ENCODE measurements around the gene RFTN1. TPM values are rescaled to one million over a fixed set of nuclear protein-coding genes. Genes with fewer than 3 reads are reported as not detected.

The RFTN1 gene
- total RNA-seq, 1 donor from 2014 or later = 0.92 TPM

DNA sequence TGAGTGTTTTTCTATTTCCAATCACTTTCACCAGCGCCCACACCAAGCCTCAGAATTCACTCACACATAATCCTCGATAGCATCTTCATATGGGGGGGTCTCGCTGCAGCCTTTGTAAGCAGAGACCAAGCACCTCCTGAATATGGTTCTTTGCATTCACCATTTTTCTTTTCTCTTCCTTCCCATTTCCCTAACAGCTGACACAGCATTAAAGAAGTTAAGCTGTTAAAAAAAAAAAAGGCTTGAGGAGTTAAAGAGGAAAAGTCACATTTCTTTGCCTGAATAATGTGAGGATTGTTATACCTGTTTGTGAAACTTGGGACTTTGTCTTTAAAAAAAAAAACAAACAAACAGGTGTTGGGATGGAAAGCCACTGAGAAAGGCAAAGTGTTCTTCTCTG, 41.6 kb downstream of the RFTN1 start:
- Mint-ChIP-seq H3K27ac (no peak overlapping the region), H3K27me3 (ENCODE audit: insufficient read depth, low read depth) (no peaks in the 10 kb centered on the region)
- TF ChIP-seq, protein P1, sequence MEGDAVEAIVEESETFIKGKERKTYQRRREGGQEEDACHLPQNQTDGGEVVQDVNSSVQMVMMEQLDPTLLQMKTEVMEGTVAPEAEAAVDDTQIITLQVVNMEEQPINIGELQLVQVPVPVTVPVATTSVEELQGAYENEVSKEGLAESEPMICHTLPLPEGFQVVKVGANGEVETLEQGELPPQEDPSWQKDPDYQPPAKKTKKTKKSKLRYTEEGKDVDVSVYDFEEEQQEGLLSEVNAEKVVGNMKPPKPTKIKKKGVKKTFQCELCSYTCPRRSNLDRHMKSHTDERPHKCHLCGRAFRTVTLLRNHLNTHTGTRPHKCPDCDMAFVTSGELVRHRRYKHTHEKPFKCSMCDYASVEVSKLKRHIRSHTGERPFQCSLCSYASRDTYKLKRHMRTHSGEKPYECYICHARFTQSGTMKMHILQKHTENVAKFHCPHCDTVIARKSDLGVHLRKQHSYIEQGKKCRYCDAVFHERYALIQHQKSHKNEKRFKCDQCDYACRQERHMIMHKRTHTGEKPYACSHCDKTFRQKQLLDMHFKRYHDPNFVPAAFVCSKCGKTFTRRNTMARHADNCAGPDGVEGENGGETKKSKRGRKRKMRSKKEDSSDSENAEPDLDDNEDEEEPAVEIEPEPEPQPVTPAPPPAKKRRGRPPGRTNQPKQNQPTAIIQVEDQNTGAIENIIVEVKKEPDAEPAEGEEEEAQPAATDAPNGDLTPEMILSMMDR (IDR thresholded peaks at IDR 0.05) = no peak
- TF ChIP-seq EZH2 (IDR thresholded peaks at IDR 0.05) = no peak
- no peak for TF ChIP-seq EZH2phosphoT487 (IDR thresholded peaks at IDR 0.05)

DNA sequence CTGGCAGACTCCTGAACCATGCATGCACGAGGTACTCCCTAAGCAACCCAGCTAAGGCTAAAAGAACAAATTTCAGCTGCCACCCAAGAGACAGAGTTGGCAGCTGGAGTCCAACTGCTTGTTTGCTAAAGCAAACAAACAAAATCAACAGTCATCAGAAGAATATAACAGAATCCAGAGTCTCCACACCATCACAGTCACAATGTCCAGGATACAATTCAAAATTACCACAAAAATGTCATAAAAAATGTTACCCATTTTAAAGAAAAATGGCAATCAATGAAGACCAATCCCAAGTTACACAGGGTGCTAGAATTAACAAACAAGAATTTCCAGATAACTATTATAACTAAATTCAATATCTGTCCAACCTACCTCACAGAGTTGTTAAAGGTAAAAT, 42.9 kb downstream of the RFTN1 start:
- no peaks in the 10 kb centered on the region for H3K36me3 ChIP-seq
- Mint-ChIP-seq H3K27me3 (ENCODE audit: insufficient read depth, low read depth) (no peaks in the 10 kb centered on the region), H3K27ac (no peak overlapping the region), H3K4me1 (no peaks in the 10 kb centered on the region), H3K4me3 (no peak overlapping the region), H3K36me3 (no peaks in the 10 kb centered on the region), H3K9me3 (peaks cover 4% of the 10 kb centered on the region)
- H3F3A ChIP-seq (ENCODE audit: low read depth) = no peaks in the 10 kb centered on the region
- H3K9me3 ChIP-seq (ENCODE audit: low read depth) = no peaks in the 10 kb centered on the region
- no peak overlapping the region for H3K4me3 ChIP-seq
- H3K4me1 ChIP-seq = no peaks in the 10 kb centered on the region
- no peak overlapping the region for H3K9ac ChIP-seq
- TF ChIP-seq EZH2 (IDR thresholded peaks at IDR 0.05) = no peak
- TF ChIP-seq EZH2phosphoT487 (IDR thresholded peaks at IDR 0.05) = no peak
- TF ChIP-seq, protein P1 (IDR thresholded peaks at IDR 0.05) = no peak
- DNase-seq (ENCODE audit: low spot score) = no peak
- H3K4me2 ChIP-seq = no peak overlapping the region
- no peak overlapping the region for H3K27ac ChIP-seq
- H4K20me1 ChIP-seq (ENCODE audit: low read depth) = no peaks in the 10 kb centered on the region
- no peaks in the 10 kb centered on the region for H3K79me2 ChIP-seq (ENCODE audit: low read depth)
- no peaks in the 10 kb centered on the region for H3K27me3 ChIP-seq
- no peak overlapping the region for H2AFZ ChIP-seq (replicated peaks)

More for the DNA sequence above, 41.6 kb downstream of the RFTN1 start:
- Mint-ChIP-seq H3K36me3 (no peaks in the 10 kb centered on the region), H3K9me3 (peaks cover 4% of the 10 kb centered on the region), H3K4me3 (no peak overlapping the region), H3K4me1 (no peaks in the 10 kb centered on the region)
- no peak overlapping the region for H3K9ac ChIP-seq
- H3K36me3 ChIP-seq = no peaks in the 10 kb centered on the region
- DNase-seq (ENCODE audit: low spot score) = no peak
- no peaks in the 10 kb centered on the region for H3K27me3 ChIP-seq
- no peak overlapping the region for H3K27ac ChIP-seq
- H3K9me3 ChIP-seq (ENCODE audit: low read depth) = no peaks in the 10 kb centered on the region
- no peak overlapping the region for H3K4me3 ChIP-seq
- no peaks in the 10 kb centered on the region for H3F3A ChIP-seq (ENCODE audit: low read depth)
- no peak overlapping the region for H3K4me2 ChIP-seq
- H3K79me2 ChIP-seq (ENCODE audit: low read depth) = no peaks in the 10 kb centered on the region
- H3K4me1 ChIP-seq = no peaks in the 10 kb centered on the region
- no peak overlapping the region for H2AFZ ChIP-seq (replicated peaks)
- no peaks in the 10 kb centered on the region for H4K20me1 ChIP-seq (ENCODE audit: low read depth)

- Histone ChIP-seq H3K79me2 (ENCODE audit: low read depth) (no peaks in the 10 kb centered on the region), H3K9me3 (ENCODE audit: low read depth) (no peaks in the 10 kb centered on the region), H3K27me3 (no peaks in the 10 kb centered on the region), H3K4me2 (no peak overlapping the region), H3K4me1 (no peaks in the 10 kb centered on the region), H4K20me1 (ENCODE audit: low read depth) (no peaks in the 10 kb centered on the region), H2AFZ (replicated peaks) (no peak overlapping the region), H3K27ac (no peak overlapping the region), H3K36me3 (no peaks in the 10 kb centered on the region), H3K4me3 (no peak overlapping the region), H3K9ac (no peak overlapping the region), H3F3A (ENCODE audit: low read depth) (no peaks in the 10 kb centered on the region)
- Mint-ChIP-seq H3K27ac (peak overlapping the region; percentile 43), H3K27me3 (ENCODE audit: insufficient read depth, low read depth) (no peaks in the 10 kb centered on the region), H3K4me3 (no peak overlapping the region), H3K4me1 (no peaks in the 10 kb centered on the region), H3K9me3 (no peaks in the 10 kb centered on the region), H3K36me3 (no peaks in the 10 kb centered on the region)
- DNase-seq (ENCODE audit: low spot score) = no peak
- no peak for TF ChIP-seq EZH2 (IDR thresholded peaks at IDR 0.05)
- TF ChIP-seq EZH2phosphoT487 (IDR thresholded peaks at IDR 0.05) = no peak
- TF ChIP-seq, protein P1 (IDR thresholded peaks at IDR 0.05) = no peak
These were observed 45.0 kb downstream of the RFTN1 start for GRCh38 chr3:16468336-16469098.
